Measurements from ENCODE around the gene P3H3.

DNA sequence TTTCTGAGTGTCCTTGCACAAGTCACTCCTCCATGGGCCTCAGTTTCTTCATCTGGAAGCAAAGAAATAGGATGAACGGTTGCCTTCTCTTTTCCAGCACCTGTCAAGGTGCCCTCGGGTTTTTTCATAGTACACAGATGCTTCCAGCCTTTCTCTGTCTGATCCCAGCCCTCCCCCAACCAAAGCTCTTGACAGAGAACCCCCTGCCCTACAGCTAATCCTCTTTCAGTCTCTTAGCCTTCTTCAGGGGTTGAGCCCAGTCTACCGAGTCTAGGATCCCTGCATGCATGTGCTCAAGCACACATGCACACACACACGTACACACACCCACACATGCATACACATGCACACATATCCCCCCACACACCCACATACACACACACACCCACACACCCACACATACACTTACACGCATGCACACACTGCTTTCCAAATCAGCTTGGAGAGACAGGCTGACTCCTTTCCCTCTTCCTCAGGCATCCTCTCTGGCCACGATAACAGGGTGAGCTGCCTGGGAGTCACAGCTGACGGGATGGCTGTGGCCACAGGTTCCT is 18.2 kb downstream of the P3H3 start:
- TF ChIP-seq, protein P1, sequence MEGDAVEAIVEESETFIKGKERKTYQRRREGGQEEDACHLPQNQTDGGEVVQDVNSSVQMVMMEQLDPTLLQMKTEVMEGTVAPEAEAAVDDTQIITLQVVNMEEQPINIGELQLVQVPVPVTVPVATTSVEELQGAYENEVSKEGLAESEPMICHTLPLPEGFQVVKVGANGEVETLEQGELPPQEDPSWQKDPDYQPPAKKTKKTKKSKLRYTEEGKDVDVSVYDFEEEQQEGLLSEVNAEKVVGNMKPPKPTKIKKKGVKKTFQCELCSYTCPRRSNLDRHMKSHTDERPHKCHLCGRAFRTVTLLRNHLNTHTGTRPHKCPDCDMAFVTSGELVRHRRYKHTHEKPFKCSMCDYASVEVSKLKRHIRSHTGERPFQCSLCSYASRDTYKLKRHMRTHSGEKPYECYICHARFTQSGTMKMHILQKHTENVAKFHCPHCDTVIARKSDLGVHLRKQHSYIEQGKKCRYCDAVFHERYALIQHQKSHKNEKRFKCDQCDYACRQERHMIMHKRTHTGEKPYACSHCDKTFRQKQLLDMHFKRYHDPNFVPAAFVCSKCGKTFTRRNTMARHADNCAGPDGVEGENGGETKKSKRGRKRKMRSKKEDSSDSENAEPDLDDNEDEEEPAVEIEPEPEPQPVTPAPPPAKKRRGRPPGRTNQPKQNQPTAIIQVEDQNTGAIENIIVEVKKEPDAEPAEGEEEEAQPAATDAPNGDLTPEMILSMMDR (optimal IDR thresholded peaks at IDR 0.05 in 1 of 3, IDR thresholded peaks at IDR 0.05 in 1 of 3, conservative IDR thresholded peaks at IDR 0.05 in 1 of 3; ENCODE audit: extremely low read depth in 1 of 3, insufficient read depth in 2 of 3, low read length in 3 of 3) = no peak
- no peak for TF ChIP-seq EZH2 (IDR thresholded peaks at IDR 0.05; ENCODE audit: low read length)

All from keratinocyte (primary cell).